HEK293 (cell line): ENCODE results near the gene ALS2CL.

ENCODE experiments used
- CTCF ChIA-PET: fragments of 350-600 bp; formaldehyde crosslinking; extraction: SDS; loops from one replicate; lab custom pipeline; 2021; ENCODE audit warnings: antibody characterized with exemption; lab: Yijun Ruan, JAX
- POLR2A ChIA-PET: fragments of 300-600 bp; formaldehyde crosslinking; extraction: SDS; loops from one replicate; lab custom pipeline; 2020; ENCODE audit warnings: antibody characterized with exemption, inconsistent platforms; lab: Yijun Ruan, JAX
- H3K27ac ChIP-seq: fragments of 200-500 bp; sonication (Bioruptor generic); 2 replicates; pipeline ENCODE4 v1.5.1; 2014; ENCODE audit warnings: low read depth, low read length, control low read depth, inconsistent platforms; ENCODE audit errors: extremely low read depth
- H3K36me3 ChIP-seq, 2 experiments: fragments of 200-500 bp in 1 of 2; sonication (Bioruptor generic) in 1 of 2; 1 replicate in 1 of 2; 2 replicates in 1 of 2; pipeline ENCODE4 v1.5.1; 2014 to 2017; ENCODE audit warnings: inconsistent platforms in 2 of 2, low read length in 2 of 2; ENCODE audit not compliant: control insufficient read depth in 2 of 2, insufficient read depth in 1 of 2
- H3K4me1 ChIP-seq: fragments of 200-500 bp; sonication (Bioruptor generic); 2 replicates; pipeline ENCODE4 v1.5.1; 2014; ENCODE audit warnings: mild to moderate bottlenecking, low read length, inconsistent platforms; ENCODE audit not compliant: control insufficient read depth, insufficient read depth
- H3K4me3 ChIP-seq: 2 replicates; pipeline ENCODE4 v1.5.1; 2011; ENCODE audit warnings: low read depth, mild to moderate bottlenecking, control low read depth, low read length, moderate library complexity
- H3K9me3 ChIP-seq: fragments of 200-500 bp; sonication (Bioruptor generic); 2 replicates; pipeline ENCODE4 v1.5.1; 2014; ENCODE audit warnings: low read depth, low read length, inconsistent platforms; ENCODE audit not compliant: control insufficient read depth, insufficient read depth
- BCL11B ChIP-seq: fragments of 450-650 bp; formaldehyde crosslinking; IDR thresholded peaks from 2 replicates; pipeline ENCODE4 v1.5.1; 2016; ENCODE audit warnings: low read depth, missing biosample characterization, missing genetic modification characterization
- MEIS1 ChIP-seq: sonication (generic); formaldehyde crosslinking; IDR thresholded peaks from 2 replicates; pipeline ENCODE4 v1.8.1; 2022; ENCODE audit warnings: missing genetic modification reagents, mild to moderate bottlenecking, borderline replicate concordance
- SCRT1 ChIP-seq: fragments of 450-650 bp; formaldehyde crosslinking; IDR thresholded peaks from 2 replicates; pipeline ENCODE4 v1.5.1; 2016; ENCODE audit warnings: missing biosample characterization, missing genetic modification characterization, borderline replicate concordance
- WT1 ChIP-seq: fragments of 450-650 bp; formaldehyde crosslinking; IDR thresholded peaks from 2 replicates; pipeline ENCODE4 v1.5.1; 2016; ENCODE audit warnings: missing biosample characterization, missing genetic modification characterization
- ZNF140 ChIP-seq: fragments of 450-650 bp; formaldehyde crosslinking; IDR thresholded peaks from 2 replicates; pipeline ENCODE4 v1.5.1; 2016; ENCODE audit warnings: missing biosample characterization, missing genetic modification characterization
- ZNF302 ChIP-seq: fragments of 450-650 bp; formaldehyde crosslinking; IDR thresholded peaks from 2 replicates; pipeline ENCODE4 v1.5.1; 2016; ENCODE audit warnings: missing biosample characterization, missing genetic modification characterization, low read depth
- ZNF354C ChIP-seq: fragments of 450-650 bp; formaldehyde crosslinking; IDR thresholded peaks from 2 replicates; pipeline ENCODE4 v1.5.1; 2016; ENCODE audit warnings: missing biosample characterization, missing genetic modification characterization, low read depth, borderline replicate concordance
- ZNF37A ChIP-seq: fragments of 450-650 bp; IDR thresholded peaks from 2 replicates; pipeline ENCODE4 v1.5.1; 2018; ENCODE audit warnings: missing biosample characterization, missing genetic modification characterization
- ZNF48 ChIP-seq: fragments of 450-650 bp; formaldehyde crosslinking; IDR thresholded peaks from 2 replicates; pipeline ENCODE4 v1.5.1; 2016; ENCODE audit warnings: missing biosample characterization, missing genetic modification characterization
- ZNF571 ChIP-seq: fragments of 450-650 bp; formaldehyde crosslinking; IDR thresholded peaks from 2 replicates; pipeline ENCODE4 v1.5.0; 2017; ENCODE audit warnings: missing biosample characterization, missing genetic modification characterization
- ZNF596 ChIP-seq: fragments of 450-650 bp; IDR thresholded peaks from 2 replicates; pipeline ENCODE4 v1.5.0; 2018; ENCODE audit warnings: missing biosample characterization, mild to moderate bottlenecking, missing genetic modification characterization, moderate library complexity
- ZNF747 ChIP-seq: fragments of 450-650 bp; formaldehyde crosslinking; IDR thresholded peaks from 2 replicates; pipeline ENCODE4 v1.5.1; 2016; ENCODE audit warnings: missing biosample characterization, missing genetic modification characterization
- ZNF785 ChIP-seq: fragments of 450-650 bp; formaldehyde crosslinking; IDR thresholded peaks from 2 replicates; pipeline ENCODE4 v1.5.1; 2016; ENCODE audit warnings: missing biosample characterization, missing genetic modification characterization
- ZNF792 ChIP-seq: fragments of 450-650 bp; formaldehyde crosslinking; IDR thresholded peaks from 2 replicates; pipeline ENCODE4 v1.5.1; 2016; ENCODE audit warnings: missing biosample characterization, missing genetic modification characterization
- TF ChIP-seq, protein P1 (sequence below): fragments of 450-650 bp; formaldehyde crosslinking; IDR thresholded peaks from 2 replicates; pipeline ENCODE4 v1.5.1; 2016; ENCODE audit warnings: missing biosample characterization, missing genetic modification characterization
- TF ChIP-seq, protein P2 (sequence below): fragments of 450-650 bp; formaldehyde crosslinking; IDR thresholded peaks from 2 replicates; pipeline ENCODE4 v1.5.1; 2016; ENCODE audit warnings: missing biosample characterization, missing genetic modification characterization

Gene ALS2CL

DNA sequence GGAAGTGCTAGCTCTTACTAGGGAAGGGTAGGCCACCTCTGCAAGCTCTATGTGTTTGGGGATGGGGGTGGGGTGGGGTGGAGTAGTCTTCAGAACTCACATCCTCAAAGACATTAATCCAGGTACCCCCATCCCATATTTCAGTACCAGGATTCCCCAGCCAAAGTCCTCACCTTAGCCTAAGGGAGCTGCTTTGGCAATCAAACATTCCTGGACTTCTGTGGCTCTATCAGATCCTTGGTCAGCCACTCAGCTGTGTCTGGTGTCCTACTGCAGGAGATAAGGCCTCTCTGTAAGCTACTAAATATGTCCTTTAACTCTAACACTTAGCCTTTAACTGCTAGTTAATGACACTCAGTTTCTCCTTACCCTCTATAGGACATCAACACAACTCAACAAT, 54.3 kb downstream of the ALS2CL start:
- no peaks in the 10 kb centered on the region for H3K36me3 ChIP-seq
- TF ChIP-seq ZNF596 (tag by site-specific recombination): no peak
- TF ChIP-seq, protein P1, sequence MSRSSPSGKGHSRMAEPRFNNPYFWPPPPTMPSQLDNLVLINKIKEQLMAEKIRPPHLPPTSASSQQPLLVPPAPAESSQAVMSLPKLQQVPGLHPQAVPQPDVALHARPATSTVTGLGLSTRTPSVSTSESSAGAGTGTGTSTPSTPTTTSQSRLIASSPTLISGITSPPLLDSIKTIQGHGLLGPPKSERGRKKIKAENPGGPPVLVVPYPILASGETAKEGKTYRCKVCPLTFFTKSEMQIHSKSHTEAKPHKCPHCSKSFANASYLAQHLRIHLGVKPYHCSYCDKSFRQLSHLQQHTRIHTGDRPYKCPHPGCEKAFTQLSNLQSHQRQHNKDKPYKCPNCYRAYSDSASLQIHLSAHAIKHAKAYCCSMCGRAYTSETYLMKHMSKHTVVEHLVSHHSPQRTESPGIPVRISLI: no peak
- no peaks in the 10 kb centered on the region for H3K9me3 ChIP-seq
- H3K4me1 ChIP-seq: no peaks in the 10 kb centered on the region
- no peak overlapping the region for H3K27ac ChIP-seq
- H3K4me3 ChIP-seq: no peak overlapping the region
- ChIA-PET POLR2A (no interaction called here), CTCF (no interaction called here)

DNA sequence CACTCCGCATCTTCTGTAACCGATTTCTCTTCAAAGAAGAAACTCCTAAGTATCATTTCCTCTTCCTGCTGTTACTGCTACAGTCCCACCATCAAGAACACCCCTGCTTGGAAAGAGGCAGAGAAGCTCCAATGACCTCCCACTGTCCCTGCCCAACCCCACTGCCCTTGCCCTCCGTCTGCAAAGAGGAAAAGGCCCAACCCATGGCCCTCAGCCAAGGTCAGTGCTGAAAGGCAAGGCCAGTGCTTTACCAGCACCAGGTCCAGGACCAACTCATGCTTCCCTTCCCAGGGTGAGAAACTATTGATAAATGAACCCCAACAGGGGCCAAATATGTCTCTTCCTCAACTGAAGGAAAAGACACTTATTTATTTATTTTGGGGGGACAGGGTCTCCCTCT, 58.6 kb downstream of the ALS2CL start:
- CTCF ChIA-PET: interaction anchor here (0.6 kb wide), 1 partner anchor 48 kb away, joined by 4 read pairs; no protein-coding TSS in a partner anchor
- no peak for TF ChIP-seq MEIS1 (CRISPR knock-in tag)
- no peak for TF ChIP-seq ZNF302 (tag by site-specific recombination)
- no peak for TF ChIP-seq ZNF37A (tag by site-specific recombination)
- TF ChIP-seq WT1 (tag by site-specific recombination): no peak
- no peak for TF ChIP-seq ZNF354C (tag by site-specific recombination)
- no peak for TF ChIP-seq ZNF785
- TF ChIP-seq ZNF792 (tag by site-specific recombination): no peak
- no peak for TF ChIP-seq ZNF571
- TF ChIP-seq, protein P2, sequence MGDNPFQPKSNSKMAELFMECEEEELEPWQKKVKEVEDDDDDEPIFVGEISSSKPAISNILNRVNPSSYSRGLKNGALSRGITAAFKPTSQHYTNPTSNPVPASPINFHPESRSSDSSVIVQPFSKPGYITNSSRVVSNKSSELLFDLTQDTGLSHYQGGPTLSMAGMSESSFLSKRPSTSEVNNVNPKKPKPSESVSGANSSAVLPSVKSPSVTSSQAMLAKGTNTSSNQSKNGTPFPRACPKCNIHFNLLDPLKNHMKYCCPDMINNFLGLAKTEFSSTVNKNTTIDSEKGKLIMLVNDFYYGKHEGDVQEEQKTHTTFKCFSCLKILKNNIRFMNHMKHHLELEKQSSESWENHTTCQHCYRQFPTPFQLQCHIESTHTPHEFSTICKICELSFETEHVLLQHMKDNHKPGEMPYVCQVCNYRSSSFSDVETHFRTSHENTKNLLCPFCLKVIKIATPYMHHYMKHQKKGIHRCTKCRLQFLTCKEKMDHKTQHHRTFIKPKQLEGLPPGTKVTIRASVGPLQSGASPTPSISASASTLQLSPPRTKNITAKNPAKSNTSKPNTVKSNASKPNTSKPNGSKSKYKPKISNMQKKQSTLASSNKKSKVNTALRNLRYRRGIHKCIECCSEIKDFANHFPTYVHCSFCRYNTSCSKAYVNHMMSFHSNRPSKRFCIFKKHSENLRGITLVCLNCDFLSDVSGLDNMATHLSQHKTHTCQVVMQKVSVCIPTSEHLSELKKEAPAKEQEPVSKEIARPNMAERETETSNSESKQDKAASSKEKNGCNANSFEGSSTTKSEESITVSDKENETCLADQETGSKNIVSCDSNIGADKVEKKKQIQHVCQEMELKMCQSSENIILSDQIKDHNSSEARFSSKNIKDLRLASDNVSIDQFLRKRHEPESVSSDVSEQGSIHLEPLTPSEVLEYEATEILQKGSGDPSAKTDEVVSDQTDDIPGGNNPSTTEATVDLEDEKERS (tag by site-specific recombination): no peak
- TF ChIP-seq ZNF140 (tag by site-specific recombination): no peak
- TF ChIP-seq ZNF48 (tag by site-specific recombination): no peak
- no peak for TF ChIP-seq ZNF747 (tag by site-specific recombination)
- TF ChIP-seq SCRT1 (tag by site-specific recombination): no peak
- Histone ChIP-seq H3K4me3 (no peak overlapping the region), H3K4me1 (no peaks in the 10 kb centered on the region), H3K9me3 (no peaks in the 10 kb centered on the region), H3K36me3 (no peaks in the 10 kb centered on the region), H3K27ac (no peak overlapping the region)
- POLR2A ChIA-PET: no interaction called here

DNA sequence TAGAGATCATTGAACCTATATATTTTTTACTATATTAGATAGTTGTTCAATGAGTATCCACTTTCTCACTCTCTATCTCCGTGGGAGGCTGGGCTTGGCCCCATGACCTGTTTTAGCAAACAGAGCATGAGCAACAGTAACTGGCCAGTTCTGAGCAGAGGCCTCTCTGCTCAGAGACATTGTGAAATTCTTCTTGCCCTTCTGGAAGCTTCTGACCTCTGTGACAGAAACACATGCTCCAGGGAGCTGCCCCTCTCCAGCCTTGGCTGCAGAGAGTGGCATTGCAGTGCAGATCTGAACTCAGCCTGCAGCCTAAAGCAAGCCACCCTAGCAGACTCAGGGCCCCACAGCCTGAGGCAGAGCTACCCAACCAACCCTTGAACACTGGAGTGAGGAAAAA, 60.7 kb downstream of the ALS2CL start:
- CTCF ChIA-PET: interaction anchor here (5.0 kb wide), 1 partner anchor 144 kb away, joined by 29 read pairs; no protein-coding TSS in a partner anchor
- H3K36me3 ChIP-seq: no peaks in the 10 kb centered on the region
- no peak overlapping the region for H3K27ac ChIP-seq
- no peak overlapping the region for H3K4me3 ChIP-seq
- no peaks in the 10 kb centered on the region for H3K9me3 ChIP-seq
- H3K4me1 ChIP-seq: no peaks in the 10 kb centered on the region
- POLR2A ChIA-PET: no interaction called here
- TF ChIP-seq BCL11B (tag by site-specific recombination): no peak
